ENCODE results near the gene SP2.

Gene SP2

GRCh38 chr17:47896672-47897490 lies 845 bp downstream of the SP2 start:
- Mint-ChIP-seq H3K27ac (peak overlapping the region; percentile 94 to 97), H3K4me3 (peak overlapping the region; percentile 88 to 95), H3K4me1 (peaks cover 56% of the 10 kb centered on the region), H3K9me3 (no peaks in the 10 kb centered on the region), H3K27me3 (no peaks in the 10 kb centered on the region)
- DNase-seq (no peak), ATAC-seq (no peak)

- H3K4me1 Mint-ChIP-seq: peaks cover 61% of the 10 kb centered on the region
- DNase-seq (no peak), ATAC-seq (no peak)
- no peaks in the 10 kb centered on the region for H3K27me3 Mint-ChIP-seq
- no peaks in the 10 kb centered on the region for H3K9me3 Mint-ChIP-seq
- H3K27ac Mint-ChIP-seq: no peak overlapping the region
- H3K4me3 Mint-ChIP-seq: peak overlapping the region; percentile 88 to 95
These were observed 1.5 kb downstream of the SP2 start for GRCh38 chr17:47897561-47897960.

- DNase-seq (no peak), ATAC-seq (no peak)
- Mint-ChIP-seq H3K9me3 (no peaks in the 10 kb centered on the region), H3K27ac (no peak overlapping the region), H3K4me1 (peaks cover 61% of the 10 kb centered on the region), H3K4me3 (no peak overlapping the region), H3K27me3 (no peaks in the 10 kb centered on the region)
These were observed 2.2 kb downstream of the SP2 start for GRCh38 chr17:47898241-47898640.

- Mint-ChIP-seq H3K27ac (no peak overlapping the region), H3K9me3 (no peaks in the 10 kb centered on the region), H3K4me3 (no peak overlapping the region), H3K4me1 (peaks cover 49% of the 10 kb centered on the region), H3K27me3 (no peaks in the 10 kb centered on the region)
- DNase-seq: no peak
- no peak for ATAC-seq
These were observed 3.6 kb downstream of the SP2 start for GRCh38 chr17:47899643-47900042.

GRCh38 chr17:47901423-47901822 lies 5.4 kb downstream of the SP2 start:
- H3K9me3 Mint-ChIP-seq: no peaks in the 10 kb centered on the region
- H3K4me3 Mint-ChIP-seq: no peak overlapping the region
- peak overlapping the region in 1 of 2 donors; percentile 49 for H3K27ac Mint-ChIP-seq
- H3K4me1 Mint-ChIP-seq: peaks cover 56% of the 10 kb centered on the region
- DNase-seq (no peak), ATAC-seq (no peak)
- no peaks in the 10 kb centered on the region for H3K27me3 Mint-ChIP-seq

GRCh38 chr17:47902039-47902744 lies 6.2 kb downstream of the SP2 start:
- H3K9me3 Mint-ChIP-seq: no peaks in the 10 kb centered on the region
- DNase-seq (no peak), ATAC-seq (no peak)
- H3K27ac Mint-ChIP-seq: no peak overlapping the region
- H3K27me3 Mint-ChIP-seq: no peaks in the 10 kb centered on the region
- H3K4me1 Mint-ChIP-seq: peaks cover 60% of the 10 kb centered on the region
- H3K4me3 Mint-ChIP-seq: no peak overlapping the region

GRCh38 chr17:47905221-47905733 lies 9.2 kb downstream of the SP2 start:
- no peak overlapping the region for H3K27ac Mint-ChIP-seq
- H3K4me3 Mint-ChIP-seq: no peak overlapping the region
- DNase-seq (no peak), ATAC-seq (no peak)
- H3K9me3 Mint-ChIP-seq: no peaks in the 10 kb centered on the region
- no peaks in the 10 kb centered on the region for H3K27me3 Mint-ChIP-seq
- H3K4me1 Mint-ChIP-seq: peaks cover 29% of the 10 kb centered on the region

GRCh38 chr17:47906443-47906842 lies 10.4 kb downstream of the SP2 start:
- peaks cover 28% of the 10 kb centered on the region for H3K4me1 Mint-ChIP-seq
- no peak overlapping the region for H3K4me3 Mint-ChIP-seq
- H3K9me3 Mint-ChIP-seq: no peaks in the 10 kb centered on the region
- ATAC-seq (no peak), DNase-seq (no peak)
- H3K27ac Mint-ChIP-seq: no peak overlapping the region
- no peaks in the 10 kb centered on the region for H3K27me3 Mint-ChIP-seq

GRCh38 chr17:47907932-47908562 lies 12.0 kb downstream of the SP2 start:
- Mint-ChIP-seq H3K27me3 (no peaks in the 10 kb centered on the region), H3K27ac (no peak overlapping the region), H3K9me3 (no peaks in the 10 kb centered on the region), H3K4me1 (peaks cover 18% of the 10 kb centered on the region), H3K4me3 (no peak overlapping the region)
- DNase-seq: no peak
- ATAC-seq: no peak

GRCh38 chr17:47913050-47913449 lies 17.0 kb downstream of the SP2 start:
- Mint-ChIP-seq H3K27ac (no peak overlapping the region), H3K4me3 (no peak overlapping the region), H3K4me1 (peaks cover 10% of the 10 kb centered on the region), H3K27me3 (no peaks in the 10 kb centered on the region), H3K9me3 (no peaks in the 10 kb centered on the region)
- DNase-seq: no peak
- no peak for ATAC-seq

GRCh38 chr17:47914306-47914948 lies 18.4 kb downstream of the SP2 start:
- Mint-ChIP-seq H3K27me3 (no peaks in the 10 kb centered on the region), H3K4me3 (no peak overlapping the region), H3K27ac (no peak overlapping the region), H3K4me1 (peaks cover 10% of the 10 kb centered on the region), H3K9me3 (no peaks in the 10 kb centered on the region)
- no peak for DNase-seq
- ATAC-seq: no peak

- H3K9me3 Mint-ChIP-seq: no peaks in the 10 kb centered on the region
- no peak for ATAC-seq
- DNase-seq: no peak
- H3K4me1 Mint-ChIP-seq: peaks cover 10% of the 10 kb centered on the region
- no peak overlapping the region for H3K4me3 Mint-ChIP-seq
- no peak overlapping the region for H3K27ac Mint-ChIP-seq
- no peaks in the 10 kb centered on the region for H3K27me3 Mint-ChIP-seq
These were observed 19.9 kb downstream of the SP2 start for GRCh38 chr17:47915776-47916398.

- no peaks in the 10 kb centered on the region for H3K27me3 Mint-ChIP-seq
- no peak for ATAC-seq
- H3K4me1 Mint-ChIP-seq: peaks cover 10% of the 10 kb centered on the region
- no peak overlapping the region for H3K27ac Mint-ChIP-seq
- no peak overlapping the region for H3K4me3 Mint-ChIP-seq
- DNase-seq: no peak
- H3K9me3 Mint-ChIP-seq: no peaks in the 10 kb centered on the region
These were observed 20.6 kb downstream of the SP2 start for GRCh38 chr17:47916489-47917208.

- no peaks in the 10 kb centered on the region for H3K27me3 Mint-ChIP-seq
- no peaks in the 10 kb centered on the region for H3K9me3 Mint-ChIP-seq
- DNase-seq (no peak), ATAC-seq (no peak)
- H3K27ac Mint-ChIP-seq: peak overlapping the region in 1 of 2 donors; percentile 82
- H3K4me1 Mint-ChIP-seq: peaks cover 10% of the 10 kb centered on the region
- no peak overlapping the region for H3K4me3 Mint-ChIP-seq
These were observed 21.5 kb downstream of the SP2 start for GRCh38 chr17:47917581-47917980.

- H3K4me3 Mint-ChIP-seq: no peak overlapping the region
- DNase-seq (no peak), ATAC-seq (no peak)
- no peaks in the 10 kb centered on the region for H3K9me3 Mint-ChIP-seq
- H3K27me3 Mint-ChIP-seq: no peaks in the 10 kb centered on the region
- H3K4me1 Mint-ChIP-seq: peaks cover 10% of the 10 kb centered on the region
- H3K27ac Mint-ChIP-seq: no peak overlapping the region
These were observed 22.0 kb downstream of the SP2 start for GRCh38 chr17:47918006-47918405.
